ENCODE results near the gene RFX5.

DNA sequence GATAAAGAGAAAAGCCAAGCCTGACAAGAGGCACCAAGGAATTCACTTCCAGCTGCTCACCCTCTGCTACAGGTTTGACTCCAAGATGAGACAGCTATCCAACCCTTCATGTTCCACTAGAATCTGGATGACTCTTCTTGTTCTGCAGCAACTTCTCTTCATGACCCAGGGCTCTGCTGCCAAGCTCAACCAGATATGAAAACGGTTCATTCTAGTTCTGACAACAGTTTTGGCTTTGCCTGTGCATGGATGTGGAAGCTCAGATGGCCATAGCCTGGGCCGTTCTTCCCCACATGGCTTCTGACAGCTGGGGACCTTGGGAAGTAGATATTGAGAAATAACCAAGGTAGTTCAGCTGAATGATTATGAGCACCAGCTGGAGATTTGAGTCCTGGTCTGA, 33.6 kb downstream of the RFX5 start:
- TF ChIP-seq, protein P1, sequence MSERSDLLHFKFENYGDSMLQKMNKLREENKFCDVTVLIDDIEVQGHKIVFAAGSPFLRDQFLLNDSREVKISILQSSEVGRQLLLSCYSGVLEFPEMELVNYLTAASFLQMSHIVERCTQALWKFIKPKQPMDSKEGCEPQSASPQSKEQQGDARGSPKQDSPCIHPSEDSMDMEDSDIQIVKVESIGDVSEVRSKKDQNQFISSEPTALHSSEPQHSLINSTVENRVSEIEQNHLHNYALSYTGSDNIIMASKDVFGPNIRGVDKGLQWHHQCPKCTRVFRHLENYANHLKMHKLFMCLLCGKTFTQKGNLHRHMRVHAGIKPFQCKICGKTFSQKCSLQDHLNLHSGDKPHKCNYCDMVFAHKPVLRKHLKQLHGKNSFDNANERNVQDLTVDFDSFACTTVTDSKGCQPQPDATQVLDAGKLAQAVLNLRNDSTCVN (tag by site-specific recombination; optimal IDR thresholded peaks at IDR 0.05): no peak
- TF ChIP-seq ZNF184 (tag by site-specific recombination; IDR thresholded peaks at IDR 0.05) (no peak), ZNF549 (tag by site-specific recombination; IDR thresholded peaks at IDR 0.05) (no peak), CTCF (tag by site-specific recombination; IDR thresholded peaks at IDR 0.05) (no peak)
- TF ChIP-seq, protein P2, sequence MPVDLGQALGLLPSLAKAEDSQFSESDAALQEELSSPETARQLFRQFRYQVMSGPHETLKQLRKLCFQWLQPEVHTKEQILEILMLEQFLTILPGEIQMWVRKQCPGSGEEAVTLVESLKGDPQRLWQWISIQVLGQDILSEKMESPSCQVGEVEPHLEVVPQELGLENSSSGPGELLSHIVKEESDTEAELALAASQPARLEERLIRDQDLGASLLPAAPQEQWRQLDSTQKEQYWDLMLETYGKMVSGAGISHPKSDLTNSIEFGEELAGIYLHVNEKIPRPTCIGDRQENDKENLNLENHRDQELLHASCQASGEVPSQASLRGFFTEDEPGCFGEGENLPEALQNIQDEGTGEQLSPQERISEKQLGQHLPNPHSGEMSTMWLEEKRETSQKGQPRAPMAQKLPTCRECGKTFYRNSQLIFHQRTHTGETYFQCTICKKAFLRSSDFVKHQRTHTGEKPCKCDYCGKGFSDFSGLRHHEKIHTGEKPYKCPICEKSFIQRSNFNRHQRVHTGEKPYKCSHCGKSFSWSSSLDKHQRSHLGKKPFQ (tag by site-specific recombination; IDR thresholded peaks at IDR 0.05): no peak
